ENCODE measurements around the gene MTX1. TPM values are rescaled to one million over a fixed set of nuclear protein-coding genes. Genes with fewer than 3 reads are reported as not detected.

MTX1 gene
- total and polyA plus RNA-seq, 9 donors = 15.6 to 35.4 (median 27.7) TPM

DNA sequence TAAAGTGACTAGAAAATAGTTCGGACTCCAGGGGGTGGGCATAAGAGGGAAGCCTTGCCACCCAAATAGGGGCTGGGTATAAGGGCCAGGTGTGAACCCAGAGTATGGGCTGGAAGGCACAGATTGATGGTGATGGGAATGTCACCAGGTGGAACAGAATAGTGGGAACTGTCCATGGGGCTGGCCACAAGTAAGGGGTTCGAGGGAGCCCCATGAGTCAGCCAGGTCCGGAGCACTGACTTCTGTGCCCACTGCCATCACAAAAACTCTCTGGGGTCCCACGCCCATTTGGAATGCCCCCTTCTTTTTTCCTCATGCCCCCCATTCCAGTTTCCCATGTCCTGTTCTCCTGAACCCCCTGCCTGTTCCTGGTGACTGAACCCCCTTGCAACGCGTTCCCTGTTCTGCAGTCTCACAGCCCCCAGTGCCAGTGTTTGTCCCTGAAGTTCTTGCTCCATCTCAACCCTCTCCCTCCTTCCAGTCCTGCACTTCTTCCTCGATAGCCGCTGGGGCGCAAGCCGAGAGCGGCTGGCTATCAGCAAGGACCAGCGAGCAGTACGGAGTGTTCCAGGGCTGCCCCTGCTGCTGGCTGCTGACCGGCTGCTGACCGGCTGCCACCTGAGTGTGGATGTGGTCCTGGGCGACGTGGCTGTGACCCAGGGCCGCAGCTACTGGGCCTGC, 27.0 kb upstream of the MTX1 start:
- WGBS, 3 donors = 85 to 87% (median 85%) methylated on average over 18 of the region's 18 CpGs
- intact Hi-C loops (cut with DNase I) = no loop called here
- Histone ChIP-seq H3K4me3 (no peak overlapping the region), H3K9me3 (no peaks in the 10 kb centered on the region), H3K4me1 (ENCODE audit: insufficient read depth) (no peaks in the 10 kb centered on the region), H3K27me3 (no peaks in the 10 kb centered on the region), H3K27ac (no peak overlapping the region), H3K36me3 (no peaks in the 10 kb centered on the region)
- no peak for TF ChIP-seq EP300 (IDR thresholded peaks at IDR 0.05)
- no peak for TF ChIP-seq POLR2A (IDR thresholded peaks at IDR 0.05)
- peak in 2 of 5 donors; percentile 5 to 6 for DNase-seq

- Histone ChIP-seq H3K9me3 (no peaks in the 10 kb centered on the region), H3K36me3 (no peaks in the 10 kb centered on the region), H3K4me3 (no peak overlapping the region), H3K27ac (no peak overlapping the region), H3K4me1 (ENCODE audit: insufficient read depth) (no peaks in the 10 kb centered on the region), H3K27me3 (no peaks in the 10 kb centered on the region)
- peak in 2 of 5 donors; percentile 8 to 12 for DNase-seq
- 80 to 90% (median 89%) methylated on average over 7 of the region's 7 CpGs for WGBS, 3 donors
- TF ChIP-seq CTCF (IDR thresholded peaks at IDR 0.05) (no peak), EP300 (IDR thresholded peaks at IDR 0.05) (no peak), POLR2A (IDR thresholded peaks at IDR 0.05) (no peak)
- intact Hi-C loops (cut with DNase I) = no loop called here
Observed at GRCh38 chr1:155182052-155182550, 26.4 kb upstream of the MTX1 start.

DNA sequence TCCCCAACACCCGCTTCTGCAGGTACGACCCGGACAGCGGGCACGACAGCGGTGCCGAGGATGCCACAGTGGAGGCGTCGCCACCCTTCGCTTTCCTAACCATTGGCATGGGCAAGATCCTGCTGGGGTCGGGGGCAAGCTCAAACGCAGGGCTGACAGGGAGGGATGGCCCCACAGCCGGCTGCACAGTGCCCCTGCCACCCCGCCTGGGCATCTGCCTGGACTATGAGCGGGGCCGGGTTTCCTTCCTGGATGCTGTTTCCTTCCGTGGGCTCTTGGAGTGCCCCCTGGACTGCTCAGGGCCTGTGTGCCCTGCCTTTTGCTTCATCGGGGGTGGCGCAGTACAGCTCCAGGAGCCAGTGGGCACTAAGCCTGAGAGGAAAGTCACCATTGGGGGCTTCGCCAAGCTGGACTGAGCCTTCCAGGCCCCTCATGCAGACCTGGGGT, 24.7 kb upstream of the MTX1 start:
- WGBS, 3 donors = 89 to 91% (median 90%) methylated on average over 20 of the region's 20 CpGs
- H3K27ac ChIP-seq = no peak overlapping the region
- intact Hi-C loops (cut with DNase I) = no loop called here

GRCh38 chr1:155184351-155184811, 24.1 kb upstream of the MTX1 start:
- Histone ChIP-seq H3K36me3 (no peaks in the 10 kb centered on the region), H3K9me3 (no peaks in the 10 kb centered on the region), H3K27ac (no peak overlapping the region), H3K27me3 (no peaks in the 10 kb centered on the region), H3K4me1 (ENCODE audit: insufficient read depth) (no peaks in the 10 kb centered on the region), H3K4me3 (no peak overlapping the region)
- peak in 4 of 5 donors; percentile 14 to 31 (median 15) for DNase-seq
- intact Hi-C loops (cut with DNase I) = no loop called here
- WGBS, 3 donors = 80 to 90% (median 89%) methylated on average over 4 of the region's 4 CpGs
- no peak for TF ChIP-seq POLR2A (IDR thresholded peaks at IDR 0.05)
- no peak for TF ChIP-seq EP300 (IDR thresholded peaks at IDR 0.05)
- no peak for TF ChIP-seq CTCF (IDR thresholded peaks at IDR 0.05)

More for the DNA sequence above, 24.7 kb upstream of the MTX1 start:
- Histone ChIP-seq H3K27me3 (no peaks in the 10 kb centered on the region), H3K4me3 (no peak overlapping the region), H3K36me3 (no peaks in the 10 kb centered on the region), H3K4me1 (ENCODE audit: insufficient read depth) (no peaks in the 10 kb centered on the region), H3K9me3 (no peaks in the 10 kb centered on the region)
- TF ChIP-seq POLR2A (IDR thresholded peaks at IDR 0.05) (no peak), CTCF (IDR thresholded peaks at IDR 0.05) (no peak), EP300 (IDR thresholded peaks at IDR 0.05) (no peak)
- peak in 3 of 5 donors; percentile 16 to 26 (median 22) for DNase-seq

Measured in ovary (tissue), 9 donors.